NCI-H2196 treated with DMSO at 0.1 percent for 48 hours (cell line): Measurements from ENCODE around the gene FAM219A.
"Not testable (repeated sequence)": the region's sequence is repeated elsewhere in the genome, so short reads cannot be mapped to it uniquely, and the experiment has no call there.

Experiments used
- DNase-seq: peaks from one replicate; lab custom pipeline; 2025; ENCODE audit not compliant: unreplicated experiment; lab: John Stamatoyannopoulos, UW

The FAM219A gene

GRCh38 chr9:34485822-34486221 lies 27.5 kb upstream of the FAM219A start:
- DNase-seq = no peak

DNA sequence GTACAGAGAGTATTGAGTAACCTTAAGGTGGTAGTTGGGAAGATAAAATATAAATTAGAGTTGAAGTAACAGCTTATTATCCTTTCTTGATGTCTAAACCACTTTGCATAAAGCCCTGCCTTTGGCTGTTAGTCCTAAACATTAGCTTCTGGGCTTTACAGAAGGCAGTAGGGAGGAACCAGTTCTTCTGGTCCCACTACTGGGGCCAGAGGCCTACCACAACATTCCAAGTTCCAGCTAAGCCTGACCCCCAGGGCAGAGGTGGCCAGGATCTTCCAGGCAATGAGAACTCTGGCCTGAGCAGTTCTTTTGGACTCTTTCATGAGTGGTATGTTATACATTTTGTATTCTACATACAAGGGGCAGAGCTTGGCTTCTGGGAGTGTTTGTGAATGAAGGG lies 26.3 kb upstream of the FAM219A start:
- DNase-seq = no peak

DNA sequence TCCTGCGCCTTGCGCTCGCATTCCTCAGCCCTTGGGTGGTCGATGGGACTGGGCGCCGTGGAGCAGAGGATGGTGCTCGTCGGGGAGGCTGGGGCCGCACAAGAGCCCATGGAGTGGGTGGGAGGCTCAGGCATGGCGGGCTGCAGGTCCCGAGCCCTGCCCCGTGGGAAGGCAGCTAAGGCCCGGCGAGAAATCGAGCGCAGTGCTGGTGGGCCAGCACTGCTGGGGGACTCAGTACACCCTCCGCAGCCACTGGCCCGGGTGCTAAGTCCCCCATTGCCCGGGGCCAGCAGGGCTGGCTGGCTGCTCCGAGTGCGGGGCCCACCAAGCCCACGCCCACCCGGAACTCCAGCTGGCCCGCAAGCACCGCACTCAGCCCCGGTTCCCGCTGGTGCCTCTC lies 24.4 kb upstream of the FAM219A start:
- not testable (repeated sequence) for DNase-seq

DNA sequence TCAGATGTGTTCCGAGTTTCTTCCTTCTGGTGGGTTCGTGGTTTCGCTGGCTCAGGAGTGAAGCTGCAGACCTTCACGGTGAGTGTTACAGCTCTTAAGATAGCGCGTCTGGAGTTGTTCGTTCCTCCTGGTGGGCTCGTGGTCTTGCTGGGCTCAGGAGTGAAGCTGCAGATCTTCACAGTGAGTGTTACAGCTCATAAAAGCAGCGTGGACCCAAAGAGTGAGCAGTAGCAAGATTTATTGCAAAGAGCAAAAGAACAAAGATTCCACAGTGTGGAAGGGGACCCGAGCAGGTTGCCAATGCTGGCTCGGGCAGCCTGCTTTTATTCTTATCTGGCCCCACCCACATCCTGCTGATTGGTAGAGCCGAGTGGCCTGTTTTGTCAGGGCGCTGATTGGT lies 23.2 kb upstream of the FAM219A start:
- DNase-seq = not testable (repeated sequence)

DNA sequence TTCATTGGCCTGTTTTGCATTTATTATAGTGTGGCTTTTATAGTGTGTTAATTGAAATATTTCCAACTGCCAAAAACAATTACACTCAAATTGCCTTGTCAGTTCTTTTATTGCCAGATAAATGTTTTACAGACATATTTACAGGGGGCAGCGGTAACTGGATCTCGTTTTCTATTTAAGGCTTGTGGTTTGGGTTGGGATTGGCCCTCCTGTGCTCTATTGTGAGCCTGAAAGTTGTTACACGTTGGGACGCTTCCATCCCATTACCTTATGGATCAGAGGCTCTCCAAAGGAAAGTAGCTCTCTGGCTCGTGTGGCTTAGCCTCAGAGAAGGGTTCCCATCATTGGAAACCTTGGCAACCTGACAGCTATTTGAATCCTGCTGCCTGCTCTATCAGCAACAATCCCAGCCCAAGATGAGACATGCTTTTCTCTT lies 21.1 kb upstream of the FAM219A start:
- DNase-seq = no peak

GRCh38 chr9:34477541-34477940 lies 19.2 kb upstream of the FAM219A start:
- no peak for DNase-seq

GRCh38 chr9:34475097-34475496 lies 16.7 kb upstream of the FAM219A start:
- no peak for DNase-seq

DNA sequence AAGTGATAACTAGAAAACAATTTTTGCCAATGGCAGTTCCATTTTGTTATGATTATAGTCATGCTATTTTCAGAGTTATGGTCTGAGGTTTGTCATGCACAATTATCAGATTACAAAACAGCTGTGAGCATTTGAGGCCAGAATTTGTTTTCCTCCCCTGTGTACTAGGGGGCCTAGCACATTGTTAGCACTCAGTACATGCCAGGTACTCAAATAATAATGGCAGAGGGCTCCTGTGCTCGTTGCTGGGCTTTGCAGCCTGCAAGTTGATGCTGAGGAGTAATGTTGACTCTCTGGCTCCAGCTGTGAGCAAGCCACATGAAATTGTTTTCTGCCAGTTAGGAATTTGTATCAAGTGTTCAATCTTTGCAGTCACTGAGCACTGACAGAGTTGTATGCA lies 7.1 kb upstream of the FAM219A start:
- no peak for DNase-seq

GRCh38 chr9:34464571-34464970 lies 6.2 kb upstream of the FAM219A start:
- no peak for DNase-seq

DNA sequence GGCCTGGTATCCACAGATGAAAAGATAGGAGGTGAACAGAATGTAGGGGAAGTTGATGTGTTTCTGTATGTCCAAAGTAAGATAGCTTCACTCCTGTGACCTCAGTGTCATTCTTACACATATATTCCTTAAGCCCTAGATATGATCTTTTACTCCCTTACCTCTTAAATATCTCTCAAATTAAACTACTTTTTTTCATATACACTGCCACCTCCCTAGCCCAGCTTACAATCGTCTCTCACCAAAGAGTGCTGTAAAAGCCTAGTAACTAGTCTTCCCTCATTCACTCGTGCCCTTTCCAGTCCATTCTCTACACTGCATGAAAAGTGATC lies 5.5 kb upstream of the FAM219A start:
- no peak for DNase-seq

- no peak for DNase-seq
These were observed 4.9 kb upstream of the FAM219A start for GRCh38 chr9:34463098-34463900.

DNA sequence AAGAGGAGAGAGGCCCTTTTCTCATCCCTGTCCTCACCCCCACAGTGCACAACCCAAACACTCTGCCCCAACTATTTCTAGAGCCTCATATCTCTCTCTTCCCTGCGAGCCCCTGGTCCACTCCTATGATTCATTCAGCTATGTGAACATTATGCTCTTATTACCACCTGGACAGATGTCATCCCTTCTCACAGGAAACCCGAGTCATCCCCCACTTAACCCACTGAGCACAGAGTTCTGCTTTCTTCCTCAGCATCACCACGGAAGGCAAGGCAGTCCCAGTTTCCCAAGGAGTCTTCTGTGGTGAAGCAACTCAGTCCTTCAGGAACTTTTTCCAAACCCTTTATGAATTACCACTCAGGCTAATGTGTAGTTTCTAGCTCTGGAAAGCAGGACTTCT lies 1.6 kb upstream of the FAM219A start:
- no peak for DNase-seq

DNA sequence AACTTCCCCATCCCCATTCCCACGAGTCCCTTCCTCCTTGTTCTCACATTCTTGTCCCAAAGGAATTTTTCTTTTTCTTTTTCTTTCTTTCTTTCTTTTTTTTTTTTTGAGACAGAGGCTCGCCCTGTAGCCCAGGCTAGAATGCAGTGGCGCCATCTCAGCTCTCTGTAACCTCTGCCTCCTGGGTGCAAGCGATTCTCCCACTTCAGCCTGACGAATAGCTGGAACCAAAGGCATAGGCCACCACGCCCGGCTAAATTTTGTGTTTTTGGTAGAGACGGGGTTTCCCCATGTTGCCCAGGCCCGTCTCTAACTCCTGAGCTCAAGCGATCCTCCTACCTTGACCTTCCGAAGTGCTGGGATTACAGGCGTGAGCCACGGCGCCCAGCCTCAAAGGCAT lies 986 bp upstream of the FAM219A start:
- no peak for DNase-seq

GRCh38 chr9:34458959-34459340 lies 580 bp upstream of the FAM219A start:
- DNase-seq = no peak

- no peak for DNase-seq
These were observed 931 bp downstream of the FAM219A start for GRCh38 chr9:34457266-34458012.

DNA sequence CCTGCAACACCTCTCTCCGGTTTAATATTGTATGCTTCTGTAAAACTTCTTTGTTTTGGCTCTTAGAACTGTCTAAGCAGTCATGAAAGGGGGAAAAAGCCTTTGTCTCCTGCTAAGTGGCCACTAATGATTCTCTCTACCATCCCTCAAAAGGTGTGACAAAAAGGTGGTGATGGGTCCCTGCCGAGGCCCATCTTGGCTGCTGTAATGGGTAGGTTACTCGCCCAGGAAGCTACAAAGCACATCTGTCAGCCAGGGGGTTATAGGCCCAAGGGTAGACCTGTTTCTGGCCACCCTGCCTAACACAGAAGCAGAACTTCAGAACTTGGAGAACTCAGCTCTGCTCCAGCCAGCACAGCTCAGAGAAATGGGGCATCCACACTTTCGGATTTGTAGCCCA lies 1.6 kb downstream of the FAM219A start:
- no peak for DNase-seq

- DNase-seq = no peak
These were observed 2.2 kb downstream of the FAM219A start for GRCh38 chr9:34456151-34456550.

DNA sequence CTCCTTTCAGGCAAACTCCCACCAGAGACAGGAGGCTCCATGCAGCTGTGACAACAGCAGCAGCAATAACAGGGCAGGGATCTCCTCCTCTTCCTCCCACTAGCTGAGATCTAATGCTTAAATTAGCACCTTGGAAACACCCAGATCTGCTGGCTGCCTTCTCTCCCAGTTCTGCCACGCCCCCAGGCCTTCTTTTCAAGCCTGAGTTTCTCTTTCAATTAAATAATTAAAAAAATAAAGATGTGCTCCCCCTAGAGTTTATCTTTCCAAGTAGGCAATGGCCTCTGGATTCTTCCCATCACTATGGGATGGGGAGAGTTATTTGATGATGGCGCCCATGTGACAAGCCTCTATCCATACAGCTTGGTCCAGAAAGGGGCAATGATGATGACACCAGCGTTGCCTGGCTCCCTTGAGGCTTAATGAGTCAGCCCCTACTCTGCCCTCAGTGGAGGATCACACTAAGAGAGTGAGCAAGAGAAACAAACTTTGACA lies 3.8 kb downstream of the FAM219A start:
- no peak for DNase-seq

DNA sequence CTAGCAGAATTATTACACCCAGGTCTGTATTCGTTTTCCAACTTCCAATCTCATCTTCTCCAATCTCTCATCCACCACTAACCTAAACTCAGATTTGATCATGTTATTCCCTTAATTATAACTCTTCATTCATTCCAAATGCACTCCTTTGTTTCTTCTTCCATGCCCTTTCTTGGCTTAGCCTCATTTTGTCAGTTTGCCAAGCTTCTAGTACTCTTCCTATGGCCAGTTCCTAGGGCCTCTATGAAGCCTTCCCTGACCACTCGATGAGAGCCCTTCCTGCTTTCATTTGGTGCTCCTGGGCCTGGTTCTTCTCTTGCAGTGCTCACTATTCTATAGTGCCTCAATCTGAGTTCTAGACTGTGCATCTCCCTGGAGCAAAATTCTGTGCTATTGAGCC lies 5.8 kb downstream of the FAM219A start:
- DNase-seq = no peak

GRCh38 chr9:34451545-34451944 lies 6.8 kb downstream of the FAM219A start:
- DNase-seq = no peak

DNA sequence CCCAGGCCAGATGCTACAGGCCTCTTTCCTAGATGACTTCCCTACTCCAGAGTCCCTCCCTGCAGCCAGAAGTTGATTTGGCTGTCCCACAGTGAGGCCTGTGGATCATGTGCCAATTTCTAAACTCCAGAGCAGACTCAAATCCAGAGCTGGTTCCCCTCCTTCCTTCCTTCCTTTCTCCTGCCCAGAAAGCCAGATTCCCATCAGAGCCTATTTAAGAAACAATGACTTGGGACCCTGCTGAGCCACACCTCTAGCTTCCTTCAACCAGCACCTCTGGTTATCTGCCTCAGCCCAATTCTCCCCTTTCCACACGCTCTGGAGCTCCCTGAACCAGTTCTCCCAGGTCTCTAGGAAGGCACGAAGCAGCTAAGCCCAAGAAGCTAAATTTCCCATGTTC lies 7.2 kb downstream of the FAM219A start:
- DNase-seq = no peak

- DNase-seq = no peak
These were observed 7.7 kb downstream of the FAM219A start for GRCh38 chr9:34450644-34451043.
